Measurements from ENCODE around the gene RPS10.

GRCh38 chr6:34435916-34436315, 10.0 kb upstream of the RPS10 start:
- TF ChIP-seq TCF7L2 (IDR thresholded peaks at IDR 0.05; ENCODE audit: low read depth, low read length) (no peak), REST (IDR thresholded peaks at IDR 0.05; ENCODE audit: insufficient read depth in 1 of 2, low read depth in 2 of 2, low read length in 1 of 2) (no peak), POLR2AphosphoS5 (IDR thresholded peaks at IDR 0.05; ENCODE audit: low read depth, low read length) (no peak)
- TF ChIP-seq, protein P1, sequence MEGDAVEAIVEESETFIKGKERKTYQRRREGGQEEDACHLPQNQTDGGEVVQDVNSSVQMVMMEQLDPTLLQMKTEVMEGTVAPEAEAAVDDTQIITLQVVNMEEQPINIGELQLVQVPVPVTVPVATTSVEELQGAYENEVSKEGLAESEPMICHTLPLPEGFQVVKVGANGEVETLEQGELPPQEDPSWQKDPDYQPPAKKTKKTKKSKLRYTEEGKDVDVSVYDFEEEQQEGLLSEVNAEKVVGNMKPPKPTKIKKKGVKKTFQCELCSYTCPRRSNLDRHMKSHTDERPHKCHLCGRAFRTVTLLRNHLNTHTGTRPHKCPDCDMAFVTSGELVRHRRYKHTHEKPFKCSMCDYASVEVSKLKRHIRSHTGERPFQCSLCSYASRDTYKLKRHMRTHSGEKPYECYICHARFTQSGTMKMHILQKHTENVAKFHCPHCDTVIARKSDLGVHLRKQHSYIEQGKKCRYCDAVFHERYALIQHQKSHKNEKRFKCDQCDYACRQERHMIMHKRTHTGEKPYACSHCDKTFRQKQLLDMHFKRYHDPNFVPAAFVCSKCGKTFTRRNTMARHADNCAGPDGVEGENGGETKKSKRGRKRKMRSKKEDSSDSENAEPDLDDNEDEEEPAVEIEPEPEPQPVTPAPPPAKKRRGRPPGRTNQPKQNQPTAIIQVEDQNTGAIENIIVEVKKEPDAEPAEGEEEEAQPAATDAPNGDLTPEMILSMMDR (IDR thresholded peaks at IDR 0.05): no peak

All from Panc1 (cell line).